GM12878 (cell line): ENCODE data around the gene RESP18. TPM values are rescaled to one million over a fixed set of nuclear protein-coding genes. Genes with fewer than 3 reads are reported as not detected.

ENCODE experiments used
- ATAC-seq: fragments of 200-7000 bp; cut with Tn5 transposase; 3 replicates; pipeline ENCODE4 v1.9.1; 2020; ENCODE audit warnings: mild to moderate bottlenecking, moderate library complexity
- BruUV-seq: library from RNA; stranded (reverse); fragments of 400-500 nt; replicated peaks from 2 replicates; lab custom pipeline; 2021; lab: Mats Ljungman, UMichigan
- CTCF ChIA-PET: fragments of 300-600 bp; sonication (Branson Sonifier 250); formaldehyde crosslinking; extraction: SDS; loops from one replicate; lab custom pipeline; 2021; ENCODE audit warnings: inconsistent platforms; lab: Yijun Ruan, JAX
- POLR2A ChIA-PET: fragments of 350-600 bp; formaldehyde crosslinking; extraction: SDS; loops from one replicate; lab custom pipeline; 2021; ENCODE audit warnings: inconsistent platforms; lab: Charles Lee
- RAD21 ChIA-PET: fragments of 300-600 bp; sonication (Branson Sonifier 250); formaldehyde crosslinking; loops from one replicate; lab custom pipeline; 2023; ENCODE audit warnings: antibody characterized with exemption; ENCODE audit not compliant: unreplicated experiment; lab: Charles Lee
- SMC1A ChIA-PET: fragments of 300-600 bp; sonication (Branson Sonifier 250); formaldehyde crosslinking; loops from one replicate; lab custom pipeline; 2023; ENCODE audit not compliant: unreplicated experiment, uncharacterized antibody; lab: Charles Lee
- DNase-seq: peaks from one replicate; pipeline ENCODE4 v3.0.0-alpha.2; 2011; ENCODE audit warnings: low read depth, low spot score
- FAIRE-seq: peaks from 3 replicates; lab custom pipeline; 2011; peaks lifted over from hg19 to GRCh38; lab: Jason Lieb, UNC
- H2AFZ ChIP-seq: 2 replicates; pipeline ENCODE4 v1.6.0; 2011; ENCODE audit warnings: low read depth, low read length, control low read depth; ENCODE audit not compliant: control insufficient read depth
- H3K27ac ChIP-seq: 2 replicates; pipeline ENCODE4 v1.5.1; 2011; ENCODE audit warnings: control low read depth; ENCODE audit not compliant: control insufficient read depth, insufficient read depth
- H3K27me3 ChIP-seq, 2 experiments: replicated peaks in 1 of 2; 2 replicates each; pipeline versions ENCODE4 v1.6.0 to v1.6.1; 2011; ENCODE audit warnings: low read length in 1 of 2; ENCODE audit not compliant: control insufficient read depth in 2 of 2, insufficient read depth in 2 of 2
- H3K36me3 ChIP-seq, 2 experiments: 2 replicates each; pipeline ENCODE4 v1.5.1; 2011; ENCODE audit warnings: low read length in 1 of 2; ENCODE audit not compliant: control insufficient read depth in 2 of 2, insufficient read depth in 2 of 2
- H3K4me1 ChIP-seq: 2 replicates; pipeline ENCODE4 v1.6.1; 2011; ENCODE audit warnings: mild to moderate bottlenecking, low read length, moderate library complexity, mixed read lengths; ENCODE audit not compliant: control insufficient read depth, insufficient read depth
- H3K4me2 ChIP-seq: 2 replicates; pipeline ENCODE4 v1.6.0; 2011; ENCODE audit warnings: control low read depth; ENCODE audit not compliant: control insufficient read depth, insufficient read depth
- H3K4me3 ChIP-seq: fragments of 200-600 bp; sonication (generic); 2 replicates; pipeline ENCODE4 v1.5.1; 2016
- H3K79me2 ChIP-seq: 2 replicates; pipeline ENCODE4 v1.6.0; 2011; ENCODE audit warnings: low read length; ENCODE audit not compliant: control insufficient read depth, insufficient read depth
- H3K9ac ChIP-seq: 2 replicates; pipeline ENCODE4 v1.8.0; 2011; ENCODE audit warnings: low read length, control low read depth, mixed read lengths; ENCODE audit not compliant: control insufficient read depth, insufficient read depth
- H3K9me3 ChIP-seq: replicated peaks from 3 replicates; pipeline ENCODE4 v1.5.1; 2011; ENCODE audit warnings: mild to moderate bottlenecking, low read length; ENCODE audit not compliant: control insufficient read depth, insufficient read depth
- H4K20me1 ChIP-seq: 2 replicates; pipeline ENCODE4 v1.6.0; 2011; ENCODE audit not compliant: control insufficient read depth, insufficient read depth
- CBX5 ChIP-seq: sonication (generic); IDR thresholded peaks from 2 replicates; pipeline ENCODE4 v1.6.1; 2016; ENCODE audit warnings: low read depth, moderate library complexity, mild to moderate bottlenecking, inconsistent platforms
- CREB1 ChIP-seq: IDR thresholded peaks from 2 replicates; pipeline ENCODE4 v1.6.1; 2012; ENCODE audit warnings: low read depth, mild to moderate bottlenecking, inconsistent platforms
- HSF1 ChIP-seq: fragments of 150-350 bp; IDR thresholded peaks from 2 replicates; pipeline ENCODE4 v1.6.1; 2014; ENCODE audit warnings: mild to moderate bottlenecking, low read depth, low read length
- JUNB ChIP-seq: IDR thresholded peaks from 2 replicates; pipeline ENCODE4 v1.6.1; 2016; ENCODE audit warnings: antibody characterized with exemption, mild to moderate bottlenecking
- JUND ChIP-seq: IDR thresholded peaks from 2 replicates; pipeline ENCODE4 v1.6.1; 2012; ENCODE audit warnings: low read depth, mild to moderate bottlenecking, low read length, improper control_type of control experiment, moderate library complexity
- MTA3 ChIP-seq: IDR thresholded peaks from 2 replicates; pipeline ENCODE4 v1.6.1; 2012; ENCODE audit warnings: low read length, inconsistent platforms, borderline replicate concordance
- POLR2A ChIP-seq: IDR thresholded peaks from 2 replicates; pipeline ENCODE4 v1.6.1; 2011; ENCODE audit warnings: low read depth, mild to moderate bottlenecking, low read length
- RAD51 ChIP-seq: fragments of 450-650 bp; IDR thresholded peaks from 2 replicates; pipeline ENCODE4 v1.6.1; 2016; ENCODE audit warnings: moderate library complexity, mild to moderate bottlenecking, inconsistent platforms
- RBBP5 ChIP-seq: fragments of 200-600 bp; sonication (generic); conservative IDR thresholded peaks from 2 replicates; pipeline ENCODE4 v1.6.1; 2016
- RELB ChIP-seq: fragments of 450-650 bp; IDR thresholded peaks from 2 replicates; pipeline ENCODE4 v1.6.1; 2017; ENCODE audit warnings: low read depth, mild to moderate bottlenecking, moderate library complexity
- REST ChIP-seq: IDR thresholded peaks from 2 replicates; pipeline ENCODE4 v1.6.1; 2012; ENCODE audit warnings: mild to moderate bottlenecking, low read depth, low read length
- SMARCA5 ChIP-seq: fragments of 450-650 bp; IDR thresholded peaks from 2 replicates; pipeline ENCODE4 v1.6.1; 2017; ENCODE audit warnings: mild to moderate bottlenecking
- SUZ12 ChIP-seq: fragments of 200-600 bp; sonication (generic); IDR thresholded peaks from one replicate; pipeline ENCODE4 v1.6.1; 2018; ENCODE audit warnings: antibody characterized with exemption, mild to moderate bottlenecking; ENCODE audit not compliant: unreplicated experiment
- YBX1 ChIP-seq: fragments of 450-650 bp; IDR thresholded peaks from 2 replicates; pipeline ENCODE4 v1.6.1; 2016; ENCODE audit warnings: antibody characterized with exemption
- ZNF207 ChIP-seq: fragments of 450-650 bp; IDR thresholded peaks from 2 replicates; pipeline ENCODE4 v1.6.1; 2014; ENCODE audit warnings: antibody characterized with exemption, mild to moderate bottlenecking, borderline replicate concordance
- WGBS: methylation state at CpG from one replicate; pipeline ENCODE4 v1.1.6; 2016; ENCODE audit warnings: low lambda C conversion rate; ENCODE audit not compliant: insufficient replicate concordance, insufficient coverage; ENCODE audit errors: missing lambda C conversion rate; 5-methylcytosine and 5-hydroxymethylcytosine counted together
- in situ Hi-C: fragments of 300-500 bp; cut with MboI; formaldehyde crosslinking; loops from 9 replicates; pipeline ENCODE4 v1.14.3; 2018; ENCODE audit warnings: mixed read lengths
- intact Hi-C: fragments of 100-400 bp; cut with micrococcal nuclease; formaldehyde crosslinking; loops from one replicate; pipeline ENCODE4 v1.14.2; 2022; ENCODE audit not compliant: unreplicated experiment
- polyA plus RNA-seq, 11 experiments: library from polyadenylated mRNA; depleted of rRNA in 4 of 11; unstranded in 6 of 11; stranded (reverse) in 5 of 11; fragments of >200 nt; fragmentation: Nextera tagmentation in 4 of 11; fragmentation: Illumina TruSeq in 1 of 11; extraction: Ambion mirVana in 4 of 11; extraction: Trizol in 1 of 11; gene quantifications; 1 replicate in 1 of 11; 2 replicates in 10 of 11; pipeline versions ENCODE4 v1.2.1 to v1.2.3, GENCODE V29; 2011 to 2016; ENCODE audit warnings: inconsistent platforms in 2 of 11, missing spikeins in 2 of 11, low read depth in 1 of 11
- total RNA-seq, 4 experiments: library from RNA; depleted of rRNA in 3 of 4; stranded (reverse); fragments of >200 nt in 3 of 4; fragmentation: Illumina TruSeq in 1 of 4; extraction: Trizol in 1 of 4; gene quantifications; 2 replicates each; pipeline versions ENCODE4 v1.2.1 to v1.2.3, GENCODE V29; 2013 to 2021
- TF ChIP-seq, protein P1 (sequence below): IDR thresholded peaks from 2 replicates; pipeline ENCODE4 v1.6.1; 2011; ENCODE audit warnings: low read depth, low read length, improper control_type of control experiment, borderline replicate concordance

RESP18 gene
- total and polyA plus RNA-seq, 10 of the 15 experiments (the other 5 are each of a cell fraction or from before 2014, with no cell fraction given), result not detected

DNA sequence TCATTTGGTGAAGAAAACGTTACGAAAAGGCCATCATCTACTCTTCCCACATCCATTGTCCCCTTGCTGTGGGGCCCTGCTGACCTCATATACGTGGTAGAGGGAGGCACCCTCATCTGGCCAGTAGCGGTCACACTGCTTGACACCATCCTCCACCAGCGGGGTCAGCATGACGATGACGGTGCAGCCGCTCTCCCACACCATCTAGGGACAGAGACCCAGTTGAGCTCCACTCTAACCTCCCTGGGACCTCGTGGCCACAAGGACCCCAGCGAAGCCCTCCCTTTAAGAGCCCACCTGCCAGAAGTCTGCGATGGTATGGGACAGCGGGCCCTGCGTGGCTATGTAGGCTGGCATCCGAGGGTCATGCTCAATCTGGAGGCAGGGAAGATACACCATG, 36.4 kb downstream of the RESP18 start:
- Histone ChIP-seq H3K79me2 (no peaks in the 10 kb centered on the region), H3K4me3 (no peak overlapping the region), H3K36me3 (no peaks in the 10 kb centered on the region), H4K20me1 (no peaks in the 10 kb centered on the region), H3K9me3 (no peaks in the 10 kb centered on the region), H2AFZ (no peak overlapping the region), H3K4me2 (no peak overlapping the region), H3K9ac (no peak overlapping the region), H3K27me3 (peaks cover 0 to 6% of the 10 kb centered on the region in 2 experiments; a peak in 1 of 4 replicates), H3K4me1 (peaks cover 8% of the 10 kb centered on the region), H3K27ac (no peak overlapping the region)
- no peak for DNase-seq
- no TSS peak for BruUV-seq
- ChIA-PET RAD21 (interaction anchor here (1.3 to 6.5 kb wide), 7 partner anchors 17 to 141 kb away, joined by 4 to 78 read pairs (median 25); partner anchors contain the start of genes CNPPD1, DNAJB2, NHEJ1 and SLC23A3), CTCF (interaction anchor here (1.1 to 10.9 kb wide), 25 partner anchors 9 to 316 kb away, joined by 3 to 257 read pairs (median 10); partner anchors contain the start of genes ANKZF1, ATG9A, CNPPD1 and DNAJB2), POLR2A (interaction anchor here (1.7 to 3.7 kb wide), 7 partner anchors 18 to 137 kb away, joined by 8 to 50 read pairs (median 12); partner anchors contain the start of genes CNPPD1, DNAJB2, GLB1L and NHEJ1), SMC1A (interaction anchor here (0.7 to 6.0 kb wide), 9 partner anchors 16 to 142 kb away, joined by 3 to 96 read pairs (median 11); partner anchors contain the start of genes DNAJB2, GLB1L, NHEJ1 and SLC23A3)
- FAIRE-seq, result no peak
- ATAC-seq, result no peak
- in situ Hi-C loops, result loop anchor here (5.0 kb wide), 2 partner anchors 139 to 239 kb away; no protein-coding TSS in a partner anchor
- intact Hi-C loops, result loop anchor here (5.0 kb wide), 2 partner anchors 119 to 239 kb away; partner anchors contain the start of genes CNPPD1 and RETREG2
- WGBS, result 62% methylated on average over 14 of the region's 14 CpGs
- no peak for TF ChIP-seq SUZ12
- TF ChIP-seq, protein P1, sequence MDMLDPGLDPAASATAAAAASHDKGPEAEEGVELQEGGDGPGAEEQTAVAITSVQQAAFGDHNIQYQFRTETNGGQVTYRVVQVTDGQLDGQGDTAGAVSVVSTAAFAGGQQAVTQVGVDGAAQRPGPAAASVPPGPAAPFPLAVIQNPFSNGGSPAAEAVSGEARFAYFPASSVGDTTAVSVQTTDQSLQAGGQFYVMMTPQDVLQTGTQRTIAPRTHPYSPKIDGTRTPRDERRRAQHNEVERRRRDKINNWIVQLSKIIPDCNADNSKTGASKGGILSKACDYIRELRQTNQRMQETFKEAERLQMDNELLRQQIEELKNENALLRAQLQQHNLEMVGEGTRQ, result no peak
- TF ChIP-seq POLR2A, result no peak
- TF ChIP-seq REST, result no peak
- TF ChIP-seq RELB, result no peak
- no peak for TF ChIP-seq SMARCA5
- no peak for TF ChIP-seq JUNB
- no peak for TF ChIP-seq HSF1
- no peak for TF ChIP-seq YBX1
- no peak for TF ChIP-seq MTA3
- TF ChIP-seq CBX5, result no peak
- no peak for TF ChIP-seq RBBP5
- no peak for TF ChIP-seq CREB1
- TF ChIP-seq ZNF207, result no peak
- no peak for TF ChIP-seq RAD51
- no peak for TF ChIP-seq JUND
